COR-L47 (cell line): ENCODE measurements around the gene CARTPT.

ENCODE experiments used
- DNase-seq: peaks from one replicate; lab custom pipeline; 2025; lab: John Stamatoyannopoulos, UW

Gene CARTPT

GRCh38 chr5:71737931-71738539 is 19.0 kb downstream of the CARTPT start:
- no peak for DNase-seq

DNA sequence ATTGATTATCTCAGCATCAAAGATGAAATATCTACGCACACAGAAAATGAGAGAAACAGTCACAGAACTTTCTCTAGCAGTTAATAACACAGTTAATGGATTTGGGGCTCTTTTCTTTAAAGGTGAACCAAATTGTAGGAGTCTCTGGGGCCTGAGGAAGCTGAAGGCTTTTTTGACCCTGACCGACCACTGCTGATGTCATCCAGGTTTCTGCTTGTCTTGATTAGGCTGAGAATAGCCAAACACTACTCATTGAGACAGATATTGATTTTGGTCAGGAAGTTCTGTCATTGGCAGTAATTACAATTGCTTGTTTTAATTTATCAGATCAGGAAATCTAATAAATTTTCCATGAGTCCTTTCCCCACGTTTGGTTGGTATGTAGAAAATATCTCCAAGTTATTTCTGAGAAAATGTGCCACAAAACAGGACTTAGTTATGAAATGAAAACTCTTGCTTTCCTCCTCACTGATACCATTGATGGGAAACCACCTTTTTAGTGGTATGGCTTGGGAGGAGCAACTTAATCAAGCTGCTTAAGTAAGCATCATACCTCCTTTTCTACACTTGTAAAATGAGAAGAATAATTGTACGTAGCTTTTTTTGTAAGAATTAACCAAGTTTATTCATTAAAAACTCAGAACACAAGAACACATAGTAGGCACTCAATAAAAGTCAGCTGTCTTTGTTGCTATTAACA is 19.7 kb downstream of the CARTPT start:
- DNase-seq: no peak

GRCh38 chr5:71740015-71740753 is 21.1 kb downstream of the CARTPT start:
- no peak for DNase-seq

GRCh38 chr5:71743155-71743554 is 24.1 kb downstream of the CARTPT start:
- no peak for DNase-seq

GRCh38 chr5:71744009-71744790 is 25.1 kb downstream of the CARTPT start:
- no peak for DNase-seq

DNA sequence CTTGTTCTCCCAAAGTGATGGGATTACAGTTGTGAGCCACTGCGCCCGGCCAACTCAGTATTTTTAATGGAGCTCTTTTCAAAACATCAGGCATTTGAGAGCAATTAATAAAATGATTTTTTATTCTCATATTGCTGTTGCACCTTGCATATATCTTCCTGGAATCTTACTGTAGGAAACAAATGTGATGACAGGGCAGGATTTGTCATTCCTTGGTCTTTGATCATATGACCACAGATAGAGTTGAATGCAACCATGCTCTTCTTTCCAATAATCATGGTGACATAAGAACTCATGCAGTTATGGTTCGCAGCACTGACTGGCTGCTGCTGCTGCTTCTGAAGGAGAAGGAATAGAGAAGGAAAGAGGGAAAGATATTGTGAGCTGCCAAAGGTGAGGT is 28.1 kb downstream of the CARTPT start:
- DNase-seq: no peak

GRCh38 chr5:71748360-71748759 is 29.3 kb downstream of the CARTPT start:
- DNase-seq: peak; percentile 81

GRCh38 chr5:71751422-71751821 is 32.3 kb downstream of the CARTPT start:
- no peak for DNase-seq

DNA sequence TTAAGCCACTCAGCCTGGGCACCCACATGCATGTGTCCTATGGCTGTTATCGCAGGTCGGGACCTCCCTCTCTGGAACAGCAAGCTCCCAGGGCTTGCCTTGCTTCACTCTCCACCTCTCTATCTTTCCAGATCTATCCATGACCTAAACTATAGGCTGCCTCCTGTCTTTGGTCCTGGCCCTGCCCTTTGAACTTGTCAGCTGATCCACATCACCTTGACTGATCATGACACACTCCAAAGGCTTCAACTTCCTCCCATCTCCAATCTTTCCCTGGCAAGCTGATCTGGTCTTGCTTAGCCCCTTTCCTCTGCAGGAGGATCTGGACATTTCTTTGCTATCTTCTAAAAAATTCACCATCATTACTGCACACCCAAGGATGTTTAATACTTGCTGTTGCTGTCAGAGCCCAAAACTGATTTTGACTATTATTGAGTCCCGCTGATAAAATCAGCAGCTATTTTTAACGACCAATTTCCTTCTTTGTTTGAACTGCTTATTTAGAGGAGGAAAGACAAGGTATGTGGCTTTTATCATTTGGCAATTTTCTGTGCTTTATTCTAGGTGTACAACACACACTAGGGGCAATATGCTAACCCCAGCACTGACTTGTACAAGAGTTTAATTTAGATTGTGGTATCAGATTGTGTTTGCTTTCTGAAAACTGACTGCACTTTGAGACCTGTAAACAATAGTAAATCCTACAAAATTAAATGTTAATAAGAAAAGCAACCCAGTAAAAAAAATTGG is 33.5 kb downstream of the CARTPT start:
- no peak for DNase-seq

GRCh38 chr5:71757590-71758543 is 38.8 kb downstream of the CARTPT start:
- peak; percentile 70 for DNase-seq

DNA sequence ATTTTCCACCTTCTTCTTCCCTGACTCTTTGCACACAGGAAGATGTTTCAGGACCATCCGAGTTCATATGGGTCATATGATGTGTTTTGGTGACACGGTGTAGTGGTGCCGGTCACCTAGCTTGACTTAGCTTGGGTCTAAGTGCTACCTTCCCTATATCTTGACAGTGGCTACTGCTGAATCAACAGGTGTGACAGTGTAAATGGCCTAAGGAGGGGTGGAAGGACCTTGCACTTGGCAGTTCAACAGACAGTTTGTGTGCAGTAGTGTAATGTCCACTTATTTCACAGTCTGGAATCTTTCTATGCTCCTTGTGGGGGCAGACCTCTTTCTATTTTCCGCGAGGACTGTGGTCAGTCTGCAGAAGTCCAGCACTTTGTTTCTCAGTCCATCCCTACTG is 43.8 kb downstream of the CARTPT start:
- DNase-seq: no peak

GRCh38 chr5:71767661-71768060 is 48.6 kb downstream of the CARTPT start:
- DNase-seq: no peak

GRCh38 chr5:71769287-71769686 is 50.2 kb downstream of the CARTPT start:
- DNase-seq: no peak

GRCh38 chr5:71770381-71770780 is 51.3 kb downstream of the CARTPT start:
- no peak for DNase-seq
